GM18508 (cell line): Measurements from ENCODE around the gene MED27.

Source experiments
- ATAC-seq: cut with Tn5 transposase; IDR thresholded peaks from one replicate; pipeline ENCODE4 v1.9.1; 2021; ENCODE audit warnings: moderate number of reproducible peaks; ENCODE audit not compliant: insufficient read depth, unreplicated experiment

MED27 gene

DNA sequence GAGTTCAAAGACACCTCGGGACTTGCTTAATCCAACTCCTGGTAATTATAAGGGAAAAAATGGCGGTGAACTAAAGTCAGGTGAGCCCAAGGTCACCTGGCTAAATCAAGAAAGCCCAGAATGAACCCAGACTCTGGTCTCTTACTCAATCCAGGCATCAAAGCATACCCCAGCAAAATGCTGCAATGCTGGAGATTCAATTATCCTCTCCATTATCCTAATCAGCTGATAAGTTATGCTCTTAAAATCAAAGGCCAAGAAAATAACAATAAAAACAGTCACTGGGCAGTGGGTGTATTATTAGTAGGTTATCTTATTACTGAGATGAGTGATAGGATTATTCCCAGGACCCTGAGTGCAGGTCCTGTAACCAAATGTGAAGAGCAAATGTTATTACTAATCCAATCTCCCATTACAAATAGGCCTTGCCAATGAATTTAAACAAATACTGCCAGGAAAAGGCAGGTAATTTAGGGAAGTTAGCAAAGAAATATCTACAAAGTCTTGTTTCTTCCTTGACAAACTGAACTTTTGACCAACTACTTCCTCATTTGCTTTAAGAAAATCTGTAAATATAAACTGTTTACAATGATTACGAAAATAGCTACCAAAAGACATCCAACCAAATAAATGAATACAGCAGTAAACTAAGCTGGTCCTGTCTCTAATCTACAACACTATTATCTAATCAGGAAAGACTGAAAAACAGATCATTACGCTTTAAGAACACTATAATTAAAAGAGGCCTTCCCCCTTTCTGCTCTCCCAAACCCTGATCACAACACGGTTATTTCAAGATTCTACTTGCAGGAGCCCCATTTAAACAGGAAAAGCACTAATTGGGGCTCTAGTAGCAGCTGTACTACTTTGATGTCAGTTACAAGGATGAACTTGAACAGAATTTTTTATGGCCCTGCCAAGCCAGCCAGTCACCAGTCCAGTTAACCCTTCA lies 103.2 kb downstream of the MED27 start:
- no peak for ATAC-seq

DNA sequence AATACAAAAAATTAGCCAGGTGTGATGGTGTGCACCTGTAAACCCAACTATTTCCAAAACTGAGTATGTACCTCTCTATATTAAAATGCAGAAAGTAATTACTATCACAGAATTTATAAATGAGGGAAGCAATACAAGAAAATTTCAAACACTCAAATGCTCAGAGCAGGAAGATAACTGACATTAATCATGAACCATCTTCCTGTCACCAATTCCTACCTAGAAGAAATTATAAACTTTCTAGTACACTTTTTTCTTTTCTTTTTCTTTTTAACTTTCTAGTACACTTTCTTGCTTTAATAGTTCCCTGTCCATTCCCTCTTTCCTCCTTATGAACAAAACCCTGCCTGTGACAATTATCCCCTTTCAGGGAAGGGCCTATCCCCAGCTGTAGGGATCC lies 106.8 kb downstream of the MED27 start:
- no peak for ATAC-seq

DNA sequence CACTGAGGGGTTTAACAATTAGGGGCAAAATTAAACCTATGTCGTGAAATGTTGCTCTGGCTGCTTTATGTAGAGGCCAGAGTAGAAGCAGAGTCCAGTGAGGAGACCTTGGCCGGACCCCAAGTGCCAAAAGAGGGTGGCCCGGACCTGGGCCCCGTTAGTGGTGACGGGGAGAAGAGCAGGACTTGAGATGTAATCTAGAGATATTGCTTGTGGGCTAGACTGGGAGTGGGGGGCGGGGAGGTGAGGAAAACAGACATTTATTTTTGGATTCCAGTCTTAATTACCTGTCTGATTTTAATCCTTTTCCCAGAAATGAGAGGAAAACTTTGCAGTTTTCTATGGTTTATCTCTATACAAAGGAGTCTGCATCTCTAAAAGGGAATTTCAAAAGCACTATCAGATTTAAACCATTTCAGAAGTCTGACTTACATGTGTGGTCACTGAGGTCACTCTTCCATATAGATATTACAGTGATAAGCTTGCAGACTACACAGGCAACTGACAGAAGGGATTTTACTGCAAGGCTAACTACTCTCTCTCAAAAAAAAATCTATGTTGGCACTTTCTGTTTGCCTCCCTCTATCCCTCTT lies 108.1 kb downstream of the MED27 start:
- ATAC-seq = no peak

DNA sequence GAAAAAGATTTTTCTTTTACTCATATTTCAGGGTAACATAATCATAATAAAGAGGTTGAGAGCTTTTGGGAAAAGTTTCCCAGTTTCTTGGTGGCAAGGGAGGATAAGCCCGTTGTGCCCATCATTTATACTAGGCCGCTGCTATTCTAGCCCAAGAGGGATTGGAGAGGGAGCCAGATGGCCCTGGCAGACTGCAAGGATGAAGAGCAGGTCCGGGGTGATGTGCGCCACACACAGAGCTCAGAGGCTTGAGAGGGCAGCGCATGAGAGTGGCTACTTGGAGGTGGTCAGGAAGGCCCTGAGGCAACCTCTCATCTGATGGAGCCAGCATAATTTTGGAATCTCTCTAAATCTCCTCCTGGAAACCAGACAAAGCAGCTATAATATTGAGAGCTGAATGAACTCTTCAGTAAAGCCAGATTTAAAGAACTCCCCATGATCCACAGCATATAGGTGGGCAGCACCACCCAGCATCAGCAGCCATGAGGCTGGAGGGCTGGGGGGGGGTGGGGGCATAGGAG lies 110.1 kb downstream of the MED27 start:
- no peak for ATAC-seq

DNA sequence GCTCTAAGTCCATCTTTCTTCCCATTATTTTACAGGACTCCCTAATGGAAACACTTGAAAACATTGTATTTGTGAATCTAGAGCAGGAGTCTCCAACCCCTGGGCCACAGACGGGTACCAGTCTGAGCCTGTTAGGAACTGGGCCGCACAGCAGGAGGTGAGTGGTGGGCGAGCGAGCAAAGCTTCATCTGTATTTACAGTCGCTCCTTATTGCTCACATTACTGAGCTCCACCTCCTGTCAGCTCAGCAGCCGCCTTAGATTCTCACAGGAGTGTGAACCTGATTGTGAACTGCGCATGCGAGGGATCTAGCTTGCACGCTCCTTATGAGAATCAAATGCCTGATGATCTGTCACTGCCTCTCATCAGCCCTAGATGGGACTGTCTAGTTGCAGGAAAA lies 111.0 kb downstream of the MED27 start:
- ATAC-seq = no peak

DNA sequence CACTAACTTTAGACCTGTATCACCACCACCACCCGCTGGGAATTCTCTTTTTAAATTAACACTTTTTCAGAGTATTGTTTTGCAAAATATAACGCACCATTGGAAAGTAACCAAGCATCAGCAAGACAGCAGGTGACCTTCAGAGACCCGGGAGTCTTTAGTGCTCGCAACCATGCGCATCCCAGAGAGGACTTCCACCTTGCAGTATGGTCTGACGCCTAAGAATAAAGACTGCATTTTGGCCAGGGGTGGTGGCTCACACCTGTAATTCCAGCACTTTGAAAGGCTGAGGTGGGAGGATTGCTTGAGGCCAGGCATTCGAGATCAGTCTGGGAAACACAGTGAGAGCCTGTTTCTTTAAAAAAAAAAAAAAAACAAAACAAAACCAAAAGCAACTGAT lies 113.8 kb downstream of the MED27 start:
- ATAC-seq = no peak

DNA sequence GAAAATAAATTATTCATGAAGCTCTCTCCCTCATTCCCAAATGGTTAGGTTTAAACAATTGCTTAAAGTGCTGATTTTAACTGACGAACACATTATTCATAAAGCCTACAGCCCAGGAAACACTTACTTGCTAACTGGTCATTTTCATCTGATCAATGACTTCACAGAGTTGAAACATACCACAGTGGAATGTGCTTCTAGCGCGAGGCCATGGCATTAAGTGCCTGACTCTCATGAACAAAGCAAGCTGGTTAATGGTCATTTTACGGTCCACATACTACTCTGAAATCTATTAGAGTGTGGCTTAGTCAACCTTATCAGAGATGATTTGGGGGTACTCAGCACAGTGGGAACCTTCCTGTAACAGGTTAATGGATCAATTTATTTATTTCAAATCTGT lies 114.6 kb downstream of the MED27 start:
- ATAC-seq = no peak

DNA sequence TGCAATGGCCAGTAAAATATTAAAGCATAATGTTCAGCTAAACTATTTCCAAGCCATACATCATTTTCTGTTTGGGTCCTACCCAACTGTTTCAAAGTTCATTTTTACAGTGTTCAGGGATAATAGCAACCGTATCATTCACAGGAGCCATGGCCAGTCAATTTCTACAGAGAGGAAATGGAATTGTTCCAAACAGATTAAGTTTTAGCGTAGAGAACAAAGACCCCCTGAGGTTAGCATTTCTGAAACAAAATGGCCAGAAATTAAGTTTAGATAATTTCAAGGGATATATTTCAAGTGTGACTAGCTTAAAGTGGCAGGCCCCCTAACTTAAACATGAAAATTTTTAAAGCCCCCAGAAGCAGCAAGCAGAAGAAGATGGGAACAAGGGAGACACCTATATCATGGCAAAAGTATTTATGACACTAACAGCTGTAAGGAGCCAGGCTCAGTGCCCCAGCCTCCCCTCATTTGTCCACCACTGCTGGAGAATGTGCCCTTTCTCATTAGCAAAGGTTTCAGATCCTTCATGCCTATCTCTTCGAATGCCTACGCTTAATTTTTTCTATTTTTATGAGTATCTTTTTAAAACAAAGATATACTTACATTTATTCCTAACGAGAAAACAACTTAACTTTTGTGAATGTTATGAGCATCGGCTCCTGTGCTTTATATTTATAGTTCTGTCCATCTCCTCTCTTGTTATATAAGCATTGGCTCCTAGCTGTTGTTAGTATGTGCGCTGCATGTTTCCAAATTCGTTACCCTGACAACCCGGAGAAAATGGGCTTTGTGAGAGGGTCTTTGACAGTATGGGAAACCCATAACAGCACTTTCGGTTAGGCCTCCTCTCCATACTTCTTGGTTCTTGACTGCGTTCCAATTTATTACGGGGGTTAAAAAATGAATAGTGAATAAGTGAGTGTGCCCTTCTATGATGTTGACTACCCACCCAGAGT lies 116.3 kb downstream of the MED27 start:
- ATAC-seq = no peak

DNA sequence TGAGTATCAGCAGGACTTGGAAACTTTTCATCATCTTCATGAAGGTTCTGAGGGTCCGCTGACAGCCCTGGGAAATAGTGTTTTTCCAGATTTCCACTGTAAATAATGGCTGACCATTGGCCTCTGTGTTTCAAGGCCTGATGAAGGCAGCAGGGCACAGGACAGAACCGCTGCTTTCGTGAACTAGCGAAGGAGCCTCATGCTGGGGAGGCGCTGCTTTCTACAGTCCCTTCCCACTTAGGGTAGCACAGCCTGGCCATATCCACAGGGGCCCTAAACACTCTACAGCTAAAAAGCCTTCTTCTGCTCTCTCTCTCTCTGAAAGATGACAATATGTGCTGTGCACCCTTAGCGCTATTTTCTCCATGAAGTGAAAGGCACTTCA lies 118.2 kb downstream of the MED27 start:
- ATAC-seq = no peak

DNA sequence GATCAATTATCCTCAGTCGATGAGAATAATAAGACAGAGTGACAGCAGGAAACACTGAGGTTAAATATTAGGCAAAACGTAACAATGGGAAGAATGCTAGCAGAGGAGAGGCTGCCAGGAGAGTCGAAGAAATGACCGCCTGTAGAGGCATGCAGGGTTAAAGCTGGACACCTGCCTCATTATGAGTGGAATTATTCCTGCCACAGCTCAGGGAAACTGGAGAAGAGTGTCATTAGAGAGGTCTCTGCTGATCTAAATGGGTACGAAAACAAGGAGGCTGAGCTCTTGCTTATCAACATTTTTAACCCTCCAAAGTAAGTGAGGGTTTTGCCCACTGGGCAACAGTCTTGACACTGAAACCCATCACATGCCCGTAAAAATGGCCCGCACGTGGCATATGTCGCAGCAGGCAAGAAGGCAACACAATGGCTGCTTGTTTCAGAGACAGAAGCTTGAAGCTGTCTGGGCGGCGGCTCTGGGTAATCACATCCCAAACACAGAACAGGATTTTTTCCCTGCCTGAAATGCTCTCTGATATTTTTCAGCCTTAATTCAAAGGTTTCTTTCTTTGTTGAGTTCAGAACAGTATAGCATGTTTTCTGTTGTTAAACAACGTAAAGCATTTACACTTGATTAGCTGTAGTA lies 118.7 kb downstream of the MED27 start:
- no peak for ATAC-seq

DNA sequence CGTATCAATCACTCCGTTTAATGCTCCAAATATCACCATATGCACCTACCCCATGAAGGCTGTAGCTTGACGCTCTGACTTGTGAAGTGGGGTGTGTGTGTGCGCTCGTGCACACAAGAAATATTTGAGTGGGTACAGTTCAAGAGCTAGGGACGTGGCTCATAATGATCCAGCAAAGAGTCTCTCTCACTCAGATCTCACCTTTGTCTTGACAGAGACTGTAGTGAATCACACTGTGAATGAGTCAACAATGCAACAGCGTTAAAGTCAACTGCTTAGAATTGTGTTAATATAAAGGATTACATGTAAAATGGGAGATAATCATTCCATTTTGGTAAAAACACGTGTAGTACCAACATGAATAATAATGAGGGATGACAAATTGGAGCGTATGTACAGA lies 119.4 kb downstream of the MED27 start:
- ATAC-seq = no peak

DNA sequence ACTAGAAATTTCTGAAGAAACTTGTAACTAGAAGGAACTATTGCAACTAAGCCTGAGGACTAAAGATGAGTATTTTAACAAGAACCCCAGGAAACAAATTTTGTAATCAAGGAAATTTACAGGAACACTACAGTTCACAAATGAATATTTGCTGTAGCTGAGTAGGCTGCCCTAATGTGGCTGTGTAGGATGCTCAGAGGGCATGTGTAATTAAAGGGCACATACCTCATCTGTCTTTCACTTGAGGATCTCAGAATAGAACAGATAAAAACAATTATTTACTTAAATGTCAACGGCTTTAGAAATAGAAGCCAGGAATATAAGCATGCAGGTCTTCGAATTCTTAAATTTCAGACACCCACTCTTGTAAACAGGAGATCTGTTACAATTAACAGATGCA lies 119.8 kb downstream of the MED27 start:
- ATAC-seq = no peak

DNA sequence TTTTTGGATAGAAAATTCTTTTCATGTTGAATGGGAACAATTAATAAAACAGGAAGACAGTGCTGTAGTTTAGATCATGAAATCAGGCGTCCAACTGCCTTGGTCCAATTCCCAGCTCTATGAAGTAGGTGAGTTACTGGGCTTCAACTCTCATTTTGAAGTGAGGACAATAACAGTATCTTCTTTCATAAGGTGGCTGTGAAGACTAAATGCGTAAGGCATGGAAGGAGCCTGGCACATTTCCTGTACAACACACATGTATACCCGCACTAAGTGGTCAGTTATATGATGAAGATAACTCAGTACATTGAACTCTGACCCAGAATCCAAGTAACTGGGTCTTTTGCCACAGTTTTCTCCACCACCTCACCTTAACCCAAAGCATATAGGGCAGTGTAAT lies 120.6 kb downstream of the MED27 start:
- ATAC-seq = no peak

DNA sequence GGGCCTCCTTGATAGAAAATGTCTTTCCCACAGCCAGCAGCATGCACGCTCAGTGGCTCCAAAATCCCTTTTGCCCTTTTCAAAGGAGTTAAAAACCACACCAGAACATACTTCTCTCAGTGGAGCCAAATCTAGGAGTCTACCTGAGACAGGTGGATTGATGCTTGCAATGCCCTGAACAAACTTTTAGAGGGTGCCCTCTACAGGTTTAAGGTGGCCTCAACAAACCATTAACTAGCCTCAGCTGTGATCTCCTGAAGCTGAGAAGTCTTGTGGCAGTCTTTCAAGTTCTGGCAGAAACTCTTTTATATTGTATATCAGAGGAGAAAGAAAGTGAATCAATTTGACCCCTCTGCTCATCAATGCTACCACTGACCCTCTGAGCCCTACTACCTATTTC lies 125.4 kb downstream of the MED27 start:
- no peak for ATAC-seq

DNA sequence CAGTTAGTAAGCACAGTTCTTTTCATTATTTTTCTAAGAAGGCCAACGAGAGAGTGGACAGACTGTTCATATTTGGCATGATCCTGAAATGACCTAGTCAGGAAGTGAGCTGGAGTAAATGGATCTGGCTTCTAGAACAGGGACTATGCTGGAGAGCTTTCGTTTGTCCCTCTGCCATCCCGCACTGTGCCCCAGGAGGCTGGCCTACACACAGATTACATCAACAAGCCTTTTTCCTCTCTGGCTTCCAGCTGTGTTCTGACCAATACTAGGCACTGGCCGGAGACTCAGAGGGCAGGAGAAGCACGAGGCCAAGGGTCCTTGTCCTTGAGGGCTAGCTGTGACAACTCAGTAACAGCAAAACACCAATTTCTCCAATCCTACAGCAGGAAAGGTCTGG lies 127.8 kb downstream of the MED27 start:
- ATAC-seq = no peak

DNA sequence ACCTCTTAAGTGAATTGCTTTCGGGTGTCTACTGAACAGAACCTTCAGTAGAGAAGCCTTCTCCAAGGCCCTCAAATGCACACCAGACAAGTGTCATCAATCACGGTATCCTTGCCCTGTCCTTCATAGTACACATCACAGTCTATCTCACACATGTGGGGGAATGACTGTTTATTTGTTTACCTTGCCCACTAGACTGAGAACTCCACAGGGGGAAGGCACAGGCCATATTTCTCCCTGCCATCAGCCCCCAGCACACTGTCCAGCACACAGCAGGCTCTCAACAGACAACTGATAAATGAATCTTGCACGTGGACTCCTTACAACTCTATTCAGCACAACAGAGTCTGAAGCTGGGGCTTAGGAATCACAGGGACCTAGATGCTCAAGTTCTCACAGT lies 128.5 kb downstream of the MED27 start:
- ATAC-seq = no peak

DNA sequence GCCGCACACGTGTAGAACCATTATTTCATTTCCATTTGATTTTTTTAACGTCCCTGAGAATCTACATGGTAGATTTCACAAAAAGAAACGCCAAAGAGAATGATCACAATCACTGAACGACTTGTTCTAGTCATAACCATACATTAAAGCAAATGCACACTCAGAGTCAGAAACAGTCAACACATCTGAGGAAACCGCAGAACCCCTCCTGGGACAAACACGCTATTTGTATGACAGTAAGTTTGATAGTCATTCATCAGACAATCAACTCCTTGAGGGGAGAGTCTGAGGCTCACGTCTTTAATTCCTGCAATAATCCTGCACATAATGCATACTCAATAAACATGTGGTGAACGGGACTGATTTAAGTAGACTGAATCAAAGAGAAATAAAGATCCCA lies 129.2 kb downstream of the MED27 start:
- ATAC-seq = no peak

DNA sequence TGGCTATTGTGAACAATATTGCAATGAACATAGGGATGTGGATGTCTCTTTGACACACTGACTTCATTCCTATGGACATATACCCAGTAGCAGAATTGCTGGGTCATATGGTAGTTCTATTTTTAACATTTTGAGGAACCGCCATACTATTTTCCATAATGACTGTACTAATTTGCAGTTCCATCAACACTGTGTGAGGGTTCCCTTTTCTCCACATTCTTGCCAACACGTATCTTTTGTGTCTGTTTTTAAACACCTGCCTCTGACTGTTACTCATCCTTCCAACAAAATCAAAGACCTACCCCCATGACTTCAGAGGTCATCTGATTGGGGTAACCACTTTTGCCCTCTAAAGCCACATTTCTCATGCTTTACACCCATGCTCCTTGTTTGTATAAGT lies 133.5 kb downstream of the MED27 start:
- no peak for ATAC-seq

DNA sequence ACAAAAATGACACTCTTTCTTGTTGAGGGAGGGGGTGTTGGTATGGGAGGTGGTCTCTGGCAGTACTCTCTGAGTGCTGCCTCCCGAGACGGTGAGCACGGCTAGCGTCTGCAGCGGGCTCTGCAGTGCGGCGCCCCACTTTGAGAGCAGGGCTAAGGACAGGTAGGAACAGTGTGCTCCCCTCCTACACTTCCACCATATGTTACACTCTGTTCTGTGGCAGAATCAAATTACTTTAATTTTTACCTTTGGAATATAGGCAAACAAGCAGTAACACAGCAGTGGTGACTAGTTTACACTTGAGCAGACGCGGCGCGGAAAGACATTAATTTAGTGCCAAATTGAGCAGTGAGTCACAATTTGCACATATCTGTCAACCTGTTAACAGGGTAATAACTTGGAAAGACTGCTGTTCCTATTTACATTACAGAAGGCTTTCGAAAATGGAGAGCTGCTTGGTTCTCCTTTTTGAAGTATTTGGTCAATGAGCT lies 136.3 kb downstream of the MED27 start:
- no peak for ATAC-seq

DNA sequence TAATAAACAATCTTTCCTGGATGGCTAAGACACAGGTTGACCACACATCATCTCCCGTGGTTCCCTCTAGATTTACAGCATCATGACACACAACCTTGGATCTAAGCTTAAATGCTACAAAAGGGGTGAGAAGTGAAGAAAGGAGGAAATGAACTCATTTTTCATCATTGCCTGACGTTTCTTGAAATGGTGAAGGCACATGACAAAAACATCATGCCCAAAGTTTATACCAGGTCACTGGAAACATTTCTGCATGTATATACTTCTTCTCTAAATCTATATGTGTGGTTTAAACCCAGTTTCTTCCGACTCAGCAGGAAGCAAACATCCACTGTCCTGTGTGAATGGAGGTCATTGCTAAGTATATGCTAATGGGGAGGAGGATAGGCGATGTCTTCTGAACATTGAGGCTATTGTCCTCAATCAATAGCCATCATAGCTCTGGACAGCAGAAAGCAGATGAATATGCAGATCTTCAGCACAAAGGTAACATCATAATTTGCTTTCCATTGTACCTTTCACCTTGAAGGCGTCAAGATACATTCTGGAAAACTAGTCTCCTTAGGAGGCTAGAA lies 137.4 kb downstream of the MED27 start:
- no peak for ATAC-seq
